AG04450 (cell line): ENCODE measurements around the gene MAN1B1. TPM values are rescaled to one million over a fixed set of nuclear protein-coding genes. Genes with fewer than 3 reads are reported as not detected.
"Not testable (repeated sequence)": the region's sequence is repeated elsewhere in the genome, so short reads cannot be mapped to it uniquely, and the experiment has no call there.

Experiments
- CTCF ChIA-PET: fragments of 300-600, 350-600 bp; formaldehyde crosslinking; extraction: SDS; loops from one replicate; lab custom pipeline; 2022; ENCODE audit warnings: antibody characterized with exemption, inconsistent platforms; lab: Charles Lee
- POLR2A ChIA-PET: fragments of 350-600 bp; formaldehyde crosslinking; extraction: SDS; loops from one replicate; lab custom pipeline; 2021; ENCODE audit warnings: antibody characterized with exemption, inconsistent platforms; lab: Yijun Ruan, JAX
- DNase-seq: peaks from one replicate; pipeline ENCODE4 v3.0.0-alpha.2; 2011; ENCODE audit warnings: low read depth, low spot score
- H3K27ac ChIP-seq: one replicate; pipeline ENCODE4 v1.5.1; 2012; ENCODE audit warnings: low read depth, low read length, control low read depth
- H3K27me3 ChIP-seq: one replicate; pipeline ENCODE4 v1.6.0; 2012; ENCODE audit warnings: low read length; ENCODE audit not compliant: control insufficient read depth, insufficient read depth
- H3K4me3 ChIP-seq: 2 replicates; pipeline ENCODE4 v1.5.1; 2011; ENCODE audit warnings: mild to moderate bottlenecking, low read depth, low read length, control low read depth
- H3K9me3 ChIP-seq: 2 replicates; pipeline ENCODE4 v1.5.1; 2012; ENCODE audit warnings: low read length; ENCODE audit not compliant: control insufficient read depth, insufficient read depth
- CTCF ChIP-seq: IDR thresholded peaks from 2 replicates; pipeline ENCODE4 v1.5.1; 2011; ENCODE audit warnings: low read depth, low read length, control low read depth, inconsistent platforms
- polyA plus RNA-seq: library from polyadenylated mRNA; depleted of rRNA; stranded (reverse); fragments of >200 nt; gene quantifications from 2 replicates; pipeline ENCODE4 v1.2.3, GENCODE V29; 2011

Gene MAN1B1
- polyA plus RNA-seq, 1 experiment = 40.8 TPM

DNA sequence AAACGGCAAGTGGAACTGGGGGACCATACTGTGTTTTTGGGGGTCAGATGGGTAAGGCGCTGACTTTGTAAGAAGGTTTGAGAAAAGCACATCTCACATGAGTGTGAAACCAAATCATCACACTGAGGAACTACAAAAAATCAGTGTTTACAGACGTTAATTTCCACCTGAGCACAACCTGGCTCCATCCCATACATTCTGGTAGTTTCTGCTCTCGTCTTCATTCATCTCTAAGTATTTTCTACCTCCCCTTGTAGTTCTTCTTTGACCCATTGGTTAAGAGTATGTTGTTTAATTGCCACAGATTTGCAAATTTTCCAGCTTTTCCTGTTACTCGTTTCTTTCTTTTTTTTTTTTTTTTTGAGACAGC is 36.7 kb downstream of the MAN1B1 start:
- no peak for TF ChIP-seq CTCF
- no peak overlapping the region for H3K4me3 ChIP-seq
- no peaks in the 10 kb centered on the region for H3K9me3 ChIP-seq
- ChIA-PET POLR2A (interaction anchor here (0.6 to 0.7 kb wide), 2 partner anchors 77 to 100 kb away, joined by 6 to 19 read pairs; partner anchors contain the start of gene TPRN), CTCF (interaction anchor here (0.6 to 0.7 kb wide), 2 partner anchors 14 to 479 kb away, joined by 3 read pairs; no protein-coding TSS in a partner anchor)
- DNase-seq = no peak
- H3K27me3 ChIP-seq = no peaks in the 10 kb centered on the region
- H3K27ac ChIP-seq = no peak overlapping the region

DNA sequence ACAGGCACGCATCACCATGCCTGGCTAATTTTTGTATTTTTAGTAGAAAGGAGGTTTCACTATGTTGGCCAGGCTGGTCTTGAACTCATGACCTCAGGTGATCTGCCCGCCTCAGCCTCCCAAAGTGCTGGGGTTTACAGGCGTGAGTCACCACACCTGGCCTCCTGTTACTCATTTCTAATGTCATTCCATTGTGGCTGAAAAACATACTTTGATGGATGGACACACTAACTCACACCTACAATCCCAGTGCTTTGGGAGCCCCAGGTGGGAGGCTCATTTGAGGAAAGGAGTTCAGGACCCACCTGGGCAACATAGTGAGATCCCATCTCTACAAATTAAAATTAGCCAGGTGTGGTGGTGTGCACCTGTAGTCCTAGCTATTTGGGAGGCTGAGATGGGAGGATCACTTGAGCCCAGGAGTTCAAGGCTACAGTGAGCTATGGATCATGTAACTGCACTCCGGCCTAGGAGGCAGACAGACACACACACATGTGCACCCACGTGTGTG is 37.2 kb downstream of the MAN1B1 start:
- POLR2A ChIA-PET, H3K27ac ChIP-seq, DNase-seq, H3K4me3 ChIP-seq, H3K9me3 ChIP-seq, H3K27me3 ChIP-seq: not testable (repeated sequence)
- CTCF ChIA-PET = interaction anchor here (0.6 kb wide), 2 partner anchors 14 to 69 kb away, joined by 3 read pairs; no protein-coding TSS in a partner anchor

DNA sequence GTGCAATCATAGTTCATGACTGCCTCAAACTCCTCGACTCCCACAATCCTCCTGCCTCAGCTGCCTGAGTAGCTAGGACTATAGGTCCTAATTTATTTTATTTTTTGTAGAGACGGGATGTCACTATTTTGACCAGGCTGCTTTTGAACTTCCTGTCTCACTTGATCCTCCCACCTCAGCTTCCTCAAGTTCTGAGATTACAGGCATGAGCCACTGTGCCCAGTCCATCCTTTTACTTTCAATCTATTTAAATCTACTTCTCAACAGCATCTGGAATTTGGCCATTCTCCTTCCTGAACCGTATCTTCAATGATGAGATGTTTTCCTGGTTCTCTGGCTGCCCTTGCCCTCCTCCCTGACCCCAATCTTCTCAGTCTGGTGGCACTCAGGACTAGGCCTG is 40.0 kb downstream of the MAN1B1 start:
- Histone ChIP-seq H3K27me3 (no peaks in the 10 kb centered on the region), H3K27ac (no peak overlapping the region), H3K9me3 (peaks cover 6% of the 10 kb centered on the region; the same call in 1 of the 2 replicates), H3K4me3 (no peak overlapping the region)
- no peak for TF ChIP-seq CTCF
- ChIA-PET POLR2A (no interaction called here), CTCF (interaction anchor here (0.6 kb wide), 1 partner anchor 8 kb away, joined by 4 read pairs; no protein-coding TSS in a partner anchor)
- no peak for DNase-seq

GRCh38 chr9:137127301-137128157 is 40.7 kb downstream of the MAN1B1 start:
- ChIA-PET CTCF (interaction anchor here (0.6 to 0.7 kb wide), 2 partner anchors 9 to 13 kb away, joined by 4 to 6 read pairs; no protein-coding TSS in a partner anchor), POLR2A (interaction anchor here (0.8 kb wide), 1 partner anchor 73 kb away, joined by 4 read pairs; no protein-coding TSS in a partner anchor)
- Histone ChIP-seq H3K9me3 (peaks cover 6% of the 10 kb centered on the region; the same call in 1 of the 2 replicates), H3K27ac (no peak overlapping the region), H3K4me3 (peak overlapping the region; percentile 32), H3K27me3 (no peaks in the 10 kb centered on the region)
- TF ChIP-seq CTCF = no peak
- DNase-seq = no peak

- peaks cover 6% of the 10 kb centered on the region; the same call in 1 of the 2 replicates for H3K9me3 ChIP-seq
- ChIA-PET POLR2A (interaction anchor here (0.8 kb wide), 1 partner anchor 73 kb away, joined by 4 read pairs; no protein-coding TSS in a partner anchor), CTCF (interaction anchor here (0.7 to 0.9 kb wide), 2 partner anchors 12 to 108 kb away, joined by 4 to 6 read pairs; no protein-coding TSS in a partner anchor)
- no peaks in the 10 kb centered on the region for H3K27me3 ChIP-seq
- no peak for TF ChIP-seq CTCF
- H3K4me3 ChIP-seq = peak overlapping the region; percentile 77
- DNase-seq = no peak
- no peak overlapping the region for H3K27ac ChIP-seq
Observed at GRCh38 chr9:137128158-137128861, 41.5 kb downstream of the MAN1B1 start.
